Heart right ventricle (tissue), 16 donors: ENCODE measurements around the gene AGBL1. TPM values are rescaled to one million over a fixed set of nuclear protein-coding genes. Genes with fewer than 3 reads are reported as not detected.

Experiments
- ATAC-seq, 8 donors: fragments of 200-7000 bp; cut with Tn5 transposase; one replicate each; pipeline ENCODE4 v1.9.1; 2020; ENCODE audit warnings: mild to moderate bottlenecking in 8 of 8, moderate library complexity in 8 of 8, moderate number of reproducible peaks in 1 of 8
- DNase-seq, 2 donors: peaks; one replicate each; pipeline ENCODE4 v3.0.0-alpha.2; 2020
- H3K27ac ChIP-seq, 10 donors: fragments of 200-600 bp; sonication (generic) in 2 of 10; one replicate each; pipeline versions ENCODE4 v1.5.0 to v1.8.0; 2020 to 2022; ENCODE audit warnings: mild to moderate bottlenecking in 3 of 10
- H3K27me3 ChIP-seq, 7 donors: fragments of 200-600 bp; one replicate each; pipeline ENCODE4 v1.8.0; 2021 to 2022; ENCODE audit warnings: mild to moderate bottlenecking in 2 of 7
- H3K36me3 ChIP-seq, 9 donors: fragments of 200-600 bp; sonication (generic) in 1 of 9; one replicate each; pipeline versions ENCODE4 v1.5.0 to v1.8.0; 2020 to 2022; ENCODE audit warnings: mild to moderate bottlenecking in 2 of 9
- H3K4me1 ChIP-seq, 9 donors: fragments of 200-600 bp; sonication (generic) in 1 of 9; one replicate each; pipeline versions ENCODE4 v1.5.0 to v1.8.0; 2020 to 2022; ENCODE audit warnings: mild to moderate bottlenecking in 4 of 9
- H3K4me3 ChIP-seq, 10 donors: fragments of 200-600 bp; sonication (generic) in 2 of 10; one replicate each; pipeline versions ENCODE4 v1.5.0 to v1.8.0; 2020 to 2022; ENCODE audit warnings: mild to moderate bottlenecking in 7 of 10, moderate library complexity in 2 of 10
- H3K9me3 ChIP-seq, 11 donors: fragments of 200-600 bp in 10 of 11; sonication (generic) in 2 of 11; one replicate each; pipeline versions ENCODE4 v1.5.0 to v1.8.0; 2013 to 2022; ENCODE audit warnings: mild to moderate bottlenecking in 2 of 11, control low read depth in 1 of 11, moderate library complexity in 1 of 11
- WGBS, 2 donors: extraction: QIAGEN DNeasy Blood & Tissue Kit; methylation state at CpG; one replicate each; pipeline ENCODE4 v1.1.7; 2013; ENCODE audit warnings: inconsistent platforms in 1 of 2; 5-methylcytosine and 5-hydroxymethylcytosine counted together
- intact Hi-C, 10 donors: fragments of 100-400 bp; cut with DNase I; formaldehyde crosslinking; loops; one replicate each; pipeline versions ENCODE4 v1.11.1 to v1.14.2; 2022
- polyA plus RNA-seq, 2 donors: library from polyadenylated mRNA; stranded (reverse); fragments of 200-250 nt; gene quantifications; one replicate each; pipeline ENCODE4 v1.2.3, GENCODE V29; 2013
- total RNA-seq, 10 donors: library from RNA; stranded (reverse); fragmentation: NEBNext Ultra II Directional in 3 of 10; extraction: Animal tissue kit (Norgen Biotek cat#: 25700) in 3 of 10; gene quantifications; one replicate each; pipeline versions ENCODE4 v1.2.1 to v1.2.4, GENCODE V29; 2021 to 2023
- TF ChIP-seq, protein P1 (sequence below), 9 donors: fragments of 200-600 bp; sonication (generic) in 2 of 9; IDR thresholded peaks; one replicate each; pipeline versions ENCODE4 v1.5.0 to v1.8.0; 2021 to 2022; ENCODE audit warnings: antibody characterized with exemption in 9 of 9, mild to moderate bottlenecking in 5 of 9, moderate library complexity in 1 of 9
- donor health status: Arrhythmogenic right ventricular cardiomyopathy.
- donor health status: ischemic (EF 13 %, LVEDD 7.1; RV severe dilation, severe dysfunction).
- donor health status: healthy with polysubstance abuse.
- donor health status: DM: no; HTN: yes; CAD: no.
- donor health status: DM: no; HTN: no; CAD: no.
- donor health status: ischemic (EF 25% LVEDD 6.9; RV normal size, moderate dysfunction).
- donor health status: ischemic (EF 25% LVEDD 5.7; RV mildly dilated, moderate dysfunction).
- donor health status: healthy.
- donor health status: DM: yes; HTN: yes; CAD: no.
- donor health status: Ischemic cardiomyopathy.
- donor health status: ischemic (EF 35%, LVEDD 5.7; RV mildly dilated, moderate dysfunction).
- donor health status: nonischemic (EF 11% LVEDD 7.7; RV severe dilation, severe dysfunction).
- donor health status: DM: yes; HTN: yes; CAD: no.
- donor health status: PGD.
- donor health status: ischemic (EF 29% LVEDD 5.4; RV normal size, mild dysfunction).
- donor health status: nonischemic (EF 23%, LVEDD 6.1; RV moderate dilation, normal function).

The AGBL1 gene
- total and polyA plus RNA-seq, 12 donors: 0.02 to 0.13 (median 0.09) TPM; not detected in 7

- TF ChIP-seq, protein P1, sequence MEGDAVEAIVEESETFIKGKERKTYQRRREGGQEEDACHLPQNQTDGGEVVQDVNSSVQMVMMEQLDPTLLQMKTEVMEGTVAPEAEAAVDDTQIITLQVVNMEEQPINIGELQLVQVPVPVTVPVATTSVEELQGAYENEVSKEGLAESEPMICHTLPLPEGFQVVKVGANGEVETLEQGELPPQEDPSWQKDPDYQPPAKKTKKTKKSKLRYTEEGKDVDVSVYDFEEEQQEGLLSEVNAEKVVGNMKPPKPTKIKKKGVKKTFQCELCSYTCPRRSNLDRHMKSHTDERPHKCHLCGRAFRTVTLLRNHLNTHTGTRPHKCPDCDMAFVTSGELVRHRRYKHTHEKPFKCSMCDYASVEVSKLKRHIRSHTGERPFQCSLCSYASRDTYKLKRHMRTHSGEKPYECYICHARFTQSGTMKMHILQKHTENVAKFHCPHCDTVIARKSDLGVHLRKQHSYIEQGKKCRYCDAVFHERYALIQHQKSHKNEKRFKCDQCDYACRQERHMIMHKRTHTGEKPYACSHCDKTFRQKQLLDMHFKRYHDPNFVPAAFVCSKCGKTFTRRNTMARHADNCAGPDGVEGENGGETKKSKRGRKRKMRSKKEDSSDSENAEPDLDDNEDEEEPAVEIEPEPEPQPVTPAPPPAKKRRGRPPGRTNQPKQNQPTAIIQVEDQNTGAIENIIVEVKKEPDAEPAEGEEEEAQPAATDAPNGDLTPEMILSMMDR (IDR thresholded peaks at IDR 0.05): no peak
- Histone ChIP-seq H3K27me3 (peaks cover 0 to 2% (median 0%) of the 10 kb centered on the region in 7 donors), H3K9me3 (no peaks in the 10 kb centered on the region), H3K36me3 (no peaks in the 10 kb centered on the region), H3K4me1 (peaks cover 0 to 11% (median 0%) of the 10 kb centered on the region in 9 donors), H3K27ac (peak overlapping the region in 1 of 10 donors; percentile 30), H3K4me3 (no peak overlapping the region)
- intact Hi-C loops: no loop called here
- WGBS, 2 donors: 64 to 72% methylated on average over 2 of the region's 2 CpGs
- peak in 1 of 2 donors; percentile 8 for DNase-seq
- ATAC-seq: peak in 7 of 8 donors; percentile 12 to 81 (median 55)
These were observed 82.5 kb downstream of the AGBL1 start for GRCh38 chr15:86162172-86162591.

DNA sequence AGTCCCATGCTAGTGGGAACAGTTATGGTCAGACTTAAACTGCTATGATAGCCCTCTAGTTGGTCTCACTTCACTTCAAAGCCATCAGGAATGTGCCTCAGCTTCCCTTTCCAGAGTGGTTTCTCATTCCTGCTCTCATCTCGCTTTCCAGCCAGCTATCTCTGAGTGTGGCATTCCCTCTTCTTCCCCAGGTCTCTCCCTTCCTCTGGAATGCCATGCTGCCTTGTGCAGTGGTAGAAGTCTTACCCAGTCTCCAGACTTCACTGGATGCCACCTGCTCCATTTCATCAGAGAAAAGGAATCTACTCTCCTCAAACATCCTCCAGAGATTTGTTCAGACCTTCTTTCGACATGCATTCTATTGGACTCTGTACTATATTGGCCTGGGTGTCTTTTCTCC, 83.0 kb downstream of the AGBL1 start:
- H3K4me3 ChIP-seq: no peak overlapping the region
- TF ChIP-seq, protein P1 (IDR thresholded peaks at IDR 0.05): no peak
- no peak for ATAC-seq
- no peaks in the 10 kb centered on the region for H3K36me3 ChIP-seq
- H3K27ac ChIP-seq: peak overlapping the region in 1 of 10 donors; percentile 30
- H3K4me1 ChIP-seq: peaks cover 0 to 11% (median 0%) of the 10 kb centered on the region in 9 donors
- intact Hi-C loops: no loop called here
- H3K27me3 ChIP-seq: peaks cover 0 to 2% (median 0%) of the 10 kb centered on the region in 7 donors
- DNase-seq: no peak
- no peaks in the 10 kb centered on the region for H3K9me3 ChIP-seq
- 58 to 73% methylated on average over 2 of the region's 2 CpGs for WGBS, 2 donors

GRCh38 chr15:86163816-86164215, 84.1 kb downstream of the AGBL1 start:
- H3K27ac ChIP-seq: peak overlapping the region in 2 of 10 donors; percentile 36 to 37
- 50 to 57% methylated on average over 2 of the region's 2 CpGs for WGBS, 2 donors

GRCh38 chr15:86164232-86164898, 84.7 kb downstream of the AGBL1 start:
- Histone ChIP-seq H3K27ac (peak overlapping the region in 2 of 10 donors; percentile 36 to 37), H3K4me3 (no peak overlapping the region), H3K36me3 (no peaks in the 10 kb centered on the region), H3K9me3 (no peaks in the 10 kb centered on the region), H3K4me1 (peaks cover 0 to 11% (median 0%) of the 10 kb centered on the region in 9 donors), H3K27me3 (peaks cover 0 to 2% (median 0%) of the 10 kb centered on the region in 7 donors)
- TF ChIP-seq, protein P1 (IDR thresholded peaks at IDR 0.05): no peak
- 35 to 40% methylated on average over 8 of the region's 8 CpGs for WGBS, 2 donors
- ATAC-seq (peak in 4 of 8 donors; percentile 42 to 78 (median 60)), DNase-seq (no peak)
- intact Hi-C loops: no loop called here

More at GRCh38 chr15:86163816-86164215, 84.1 kb downstream of the AGBL1 start:
- H3K36me3 ChIP-seq: no peaks in the 10 kb centered on the region
- H3K4me1 ChIP-seq: peaks cover 0 to 11% (median 0%) of the 10 kb centered on the region in 9 donors
- no peak overlapping the region for H3K4me3 ChIP-seq
- TF ChIP-seq, protein P1 (IDR thresholded peaks at IDR 0.05): no peak
- ATAC-seq (peak in 2 of 8 donors; percentile 32 to 33), DNase-seq (no peak)
- H3K9me3 ChIP-seq: no peaks in the 10 kb centered on the region
- intact Hi-C loops: no loop called here
- H3K27me3 ChIP-seq: peaks cover 0 to 2% (median 0%) of the 10 kb centered on the region in 7 donors
